Stomach (tissue), 4 donors: ENCODE results near the gene GGCX.

ENCODE experiments used
- EP300 ChIP-seq: sonication (generic); formaldehyde crosslinking; IDR thresholded peaks from one replicate; pipeline ENCODE4 v1.6.1; 2017; ENCODE audit warnings: antibody characterized with exemption
- POLR2AphosphoS5 ChIP-seq, 3 donors: sonication (generic); formaldehyde crosslinking; IDR thresholded peaks; one replicate each; pipeline ENCODE4 v1.6.1; 2016; ENCODE audit warnings: antibody characterized with exemption in 3 of 3
- TF ChIP-seq, protein P1 (sequence below), 7 experiments: fragments of 450-650 bp in 4 of 7; fragments of 200-600 bp in 3 of 7; sonication (generic) in 3 of 7; IDR thresholded peaks; one replicate each; pipeline ENCODE4 v1.5.1; 2016 to 2019; ENCODE audit warnings: antibody characterized with exemption in 7 of 7, control low read depth in 2 of 7, mild to moderate bottlenecking in 1 of 7

DNA sequence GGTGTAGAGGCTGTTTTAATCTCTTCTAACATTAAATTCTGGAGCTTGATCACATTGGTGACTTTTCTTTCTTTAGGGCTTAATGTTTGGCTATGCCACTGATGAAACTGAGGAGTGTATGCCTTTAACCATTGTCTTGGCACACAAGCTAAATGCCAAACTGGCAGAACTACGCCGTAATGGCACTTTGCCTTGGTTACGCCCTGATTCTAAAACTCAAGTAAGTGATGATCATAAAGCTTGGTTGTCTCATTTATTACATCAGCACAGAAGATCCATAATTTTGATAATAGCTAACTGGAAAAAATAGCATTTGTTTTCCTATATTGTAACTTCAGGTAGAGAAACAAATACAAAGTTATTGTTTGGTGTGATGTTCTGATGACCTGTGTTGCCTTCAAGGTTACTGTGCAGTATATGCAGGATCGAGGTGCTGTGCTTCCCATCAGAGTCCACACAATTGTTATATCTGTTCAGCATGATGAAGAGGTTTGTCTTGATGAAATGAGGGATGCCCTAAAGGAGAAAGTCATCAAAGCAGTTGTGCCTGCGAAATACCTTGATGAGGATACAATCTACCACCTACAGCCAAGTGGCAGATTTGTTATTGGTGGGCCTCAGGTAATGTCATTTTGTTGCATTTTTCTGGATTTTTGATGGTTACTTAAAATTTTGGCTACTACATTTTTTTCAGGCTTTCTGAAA is 19.4 kb downstream of the GGCX start:
- TF ChIP-seq, protein P1, sequence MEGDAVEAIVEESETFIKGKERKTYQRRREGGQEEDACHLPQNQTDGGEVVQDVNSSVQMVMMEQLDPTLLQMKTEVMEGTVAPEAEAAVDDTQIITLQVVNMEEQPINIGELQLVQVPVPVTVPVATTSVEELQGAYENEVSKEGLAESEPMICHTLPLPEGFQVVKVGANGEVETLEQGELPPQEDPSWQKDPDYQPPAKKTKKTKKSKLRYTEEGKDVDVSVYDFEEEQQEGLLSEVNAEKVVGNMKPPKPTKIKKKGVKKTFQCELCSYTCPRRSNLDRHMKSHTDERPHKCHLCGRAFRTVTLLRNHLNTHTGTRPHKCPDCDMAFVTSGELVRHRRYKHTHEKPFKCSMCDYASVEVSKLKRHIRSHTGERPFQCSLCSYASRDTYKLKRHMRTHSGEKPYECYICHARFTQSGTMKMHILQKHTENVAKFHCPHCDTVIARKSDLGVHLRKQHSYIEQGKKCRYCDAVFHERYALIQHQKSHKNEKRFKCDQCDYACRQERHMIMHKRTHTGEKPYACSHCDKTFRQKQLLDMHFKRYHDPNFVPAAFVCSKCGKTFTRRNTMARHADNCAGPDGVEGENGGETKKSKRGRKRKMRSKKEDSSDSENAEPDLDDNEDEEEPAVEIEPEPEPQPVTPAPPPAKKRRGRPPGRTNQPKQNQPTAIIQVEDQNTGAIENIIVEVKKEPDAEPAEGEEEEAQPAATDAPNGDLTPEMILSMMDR (IDR thresholded peaks at IDR 0.05): no peak
- TF ChIP-seq POLR2AphosphoS5 (IDR thresholded peaks at IDR 0.05): no peak
- no peak for TF ChIP-seq EP300
